Measurements from ENCODE around the gene FCGR3B.
"Not testable (repeated sequence)": the region's sequence is repeated elsewhere in the genome, so short reads cannot be mapped to it uniquely, and the experiment has no call there.

Gene FCGR3B

GRCh38 chr1:161606541-161607336, 24.2 kb downstream of the FCGR3B start:
- not testable (repeated sequence) for H3K79me1 ChIP-seq (ENCODE audit: low read length); H4K8ac ChIP-seq (ENCODE audit: low read depth, low read length); H3K9ac ChIP-seq (ENCODE audit: low read length); H3K79me2 ChIP-seq (ENCODE audit: control insufficient read depth, insufficient read depth, low read length); H3K36me3 ChIP-seq (ENCODE audit: control insufficient read depth, insufficient read depth, low read length); H3K27me3 ChIP-seq (ENCODE audit: insufficient read depth, low read length, poor library complexity); H3K56ac ChIP-seq (ENCODE audit: low read length); H4K5ac ChIP-seq (ENCODE audit: low read length); H3K18ac ChIP-seq (ENCODE audit: low read length); H3K27ac ChIP-seq (ENCODE audit: low read depth, low read length); H2BK120ac ChIP-seq (ENCODE audit: low read depth, low read length); H2BK15ac ChIP-seq (replicated peaks; ENCODE audit: low read depth); H2BK5ac ChIP-seq (ENCODE audit: low read length); H2AK5ac ChIP-seq (ENCODE audit: low read length); H3K4me3 ChIP-seq (ENCODE audit: low read length); H3K23ac ChIP-seq (ENCODE audit: low read length); H3K4me1 ChIP-seq (ENCODE audit: control insufficient read depth, low read depth, low read length); H3K4ac ChIP-seq (ENCODE audit: low read depth, low read length); H3K4me2 ChIP-seq (ENCODE audit: low read length); DNase-seq
- no CpG with 5 or more reads among the region's 58 CpGs for WGBS (ENCODE audit: extremely low coverage, insufficient coverage, low lambda C conversion rate)

- not testable (repeated sequence) for H2BK5ac ChIP-seq (ENCODE audit: low read length); H4K8ac ChIP-seq (ENCODE audit: low read depth, low read length); H3K27me3 ChIP-seq (ENCODE audit: insufficient read depth, low read length, poor library complexity); H3K9ac ChIP-seq (ENCODE audit: low read length); H3K4me1 ChIP-seq (ENCODE audit: control insufficient read depth, low read depth, low read length); H3K79me2 ChIP-seq (ENCODE audit: control insufficient read depth, insufficient read depth, low read length); H2AK5ac ChIP-seq (ENCODE audit: low read length); H3K79me1 ChIP-seq (ENCODE audit: low read length); H4K5ac ChIP-seq (ENCODE audit: low read length); H3K27ac ChIP-seq (ENCODE audit: low read depth, low read length); H3K23ac ChIP-seq (ENCODE audit: low read length); H3K4me3 ChIP-seq (ENCODE audit: low read length); H3K4me2 ChIP-seq (ENCODE audit: low read length); H2BK120ac ChIP-seq (ENCODE audit: low read depth, low read length); H3K18ac ChIP-seq (ENCODE audit: low read length); H3K36me3 ChIP-seq (ENCODE audit: control insufficient read depth, insufficient read depth, low read length); H2BK15ac ChIP-seq (replicated peaks; ENCODE audit: low read depth); H3K4ac ChIP-seq (ENCODE audit: low read depth, low read length)
- H3K56ac ChIP-seq (ENCODE audit: low read length), result peak overlapping the region; percentile 25
- no CpG with 5 or more reads among the region's 78 CpGs for WGBS (ENCODE audit: extremely low coverage, insufficient coverage, low lambda C conversion rate)
- DNase-seq, result peak; percentile 61
Measured at GRCh38 chr1:161605762-161606540, 25.0 kb downstream of the FCGR3B start.

- H2BK15ac ChIP-seq (replicated peaks; ENCODE audit: low read depth); H2BK5ac ChIP-seq (ENCODE audit: low read length); H3K4me2 ChIP-seq (ENCODE audit: low read length); H3K4me3 ChIP-seq (ENCODE audit: low read length); H3K23ac ChIP-seq (ENCODE audit: low read length); H3K27ac ChIP-seq (ENCODE audit: low read depth, low read length); H3K18ac ChIP-seq (ENCODE audit: low read length); H3K27me3 ChIP-seq (ENCODE audit: insufficient read depth, low read length, poor library complexity); H2AK5ac ChIP-seq (ENCODE audit: low read length); H3K4me1 ChIP-seq (ENCODE audit: control insufficient read depth, low read depth, low read length); H3K9ac ChIP-seq (ENCODE audit: low read length); H3K79me2 ChIP-seq (ENCODE audit: control insufficient read depth, insufficient read depth, low read length); H3K36me3 ChIP-seq (ENCODE audit: control insufficient read depth, insufficient read depth, low read length); DNase-seq; H3K79me1 ChIP-seq (ENCODE audit: low read length); H4K5ac ChIP-seq (ENCODE audit: low read length); H3K4ac ChIP-seq (ENCODE audit: low read depth, low read length); H4K8ac ChIP-seq (ENCODE audit: low read depth, low read length); H2BK120ac ChIP-seq (ENCODE audit: low read depth, low read length); H3K56ac ChIP-seq (ENCODE audit: low read length): not testable (repeated sequence)
- no CpG with 5 or more reads among the region's 12 CpGs for WGBS (ENCODE audit: extremely low coverage, insufficient coverage, low lambda C conversion rate)
Measured at GRCh38 chr1:161605024-161605423, 26.0 kb downstream of the FCGR3B start.

- not testable (repeated sequence) for H2AK5ac ChIP-seq (ENCODE audit: low read length); H3K79me2 ChIP-seq (ENCODE audit: control insufficient read depth, insufficient read depth, low read length); H3K27ac ChIP-seq (ENCODE audit: low read depth, low read length); H3K4me1 ChIP-seq (ENCODE audit: control insufficient read depth, low read depth, low read length); H3K18ac ChIP-seq (ENCODE audit: low read length); H2BK5ac ChIP-seq (ENCODE audit: low read length); H3K4ac ChIP-seq (ENCODE audit: low read depth, low read length); H2BK120ac ChIP-seq (ENCODE audit: low read depth, low read length); H3K56ac ChIP-seq (ENCODE audit: low read length); H3K36me3 ChIP-seq (ENCODE audit: control insufficient read depth, insufficient read depth, low read length); H4K5ac ChIP-seq (ENCODE audit: low read length); H3K9ac ChIP-seq (ENCODE audit: low read length); H4K8ac ChIP-seq (ENCODE audit: low read depth, low read length); DNase-seq; H3K4me3 ChIP-seq (ENCODE audit: low read length); H2BK15ac ChIP-seq (replicated peaks; ENCODE audit: low read depth); H3K79me1 ChIP-seq (ENCODE audit: low read length); H3K23ac ChIP-seq (ENCODE audit: low read length); H3K27me3 ChIP-seq (ENCODE audit: insufficient read depth, low read length, poor library complexity); H3K4me2 ChIP-seq (ENCODE audit: low read length)
- no CpG with 5 or more reads among the region's 3 CpGs for WGBS (ENCODE audit: extremely low coverage, insufficient coverage, low lambda C conversion rate)
Measured at GRCh38 chr1:161597077-161597476, 33.9 kb downstream of the FCGR3B start.

- H3K79me1 ChIP-seq (ENCODE audit: low read length); H3K79me2 ChIP-seq (ENCODE audit: control insufficient read depth, insufficient read depth, low read length); H3K27ac ChIP-seq (ENCODE audit: low read depth, low read length); H4K5ac ChIP-seq (ENCODE audit: low read length); H3K36me3 ChIP-seq (ENCODE audit: control insufficient read depth, insufficient read depth, low read length); H3K4me2 ChIP-seq (ENCODE audit: low read length); H3K56ac ChIP-seq (ENCODE audit: low read length); H3K4me1 ChIP-seq (ENCODE audit: control insufficient read depth, low read depth, low read length); H2BK5ac ChIP-seq (ENCODE audit: low read length); H2BK15ac ChIP-seq (replicated peaks; ENCODE audit: low read depth); H4K8ac ChIP-seq (ENCODE audit: low read depth, low read length); H3K18ac ChIP-seq (ENCODE audit: low read length); H3K9ac ChIP-seq (ENCODE audit: low read length); H3K27me3 ChIP-seq (ENCODE audit: insufficient read depth, low read length, poor library complexity); H3K4me3 ChIP-seq (ENCODE audit: low read length); H2AK5ac ChIP-seq (ENCODE audit: low read length); H3K4ac ChIP-seq (ENCODE audit: low read depth, low read length); DNase-seq; H2BK120ac ChIP-seq (ENCODE audit: low read depth, low read length); H3K23ac ChIP-seq (ENCODE audit: low read length): not testable (repeated sequence)
- WGBS (ENCODE audit: extremely low coverage, insufficient coverage, low lambda C conversion rate), result no CpG with 5 or more reads among the region's 2 CpGs
Measured at GRCh38 chr1:161595583-161595982, 35.4 kb downstream of the FCGR3B start.

All from mesendoderm (in vitro differentiated cells).